Eye (tissue), 1 donor: ENCODE data around the gene RABGAP1L.
"Not testable (repeated sequence)": the region's sequence is repeated elsewhere in the genome, so short reads cannot be mapped to it uniquely, and the experiment has no call there.

ENCODE experiments used
- DNase-seq: peaks from one replicate; pipeline ENCODE4 v3.0.0-alpha.2; 2015

Gene RABGAP1L

GRCh38 chr1:174397261-174397660 lies 237.9 kb downstream of the RABGAP1L start:
- DNase-seq: no peak

- DNase-seq: no peak
Measured at GRCh38 chr1:174398246-174398645, 238.9 kb downstream of the RABGAP1L start.

- no peak for DNase-seq
Measured at GRCh38 chr1:174399211-174399610, 239.9 kb downstream of the RABGAP1L start.

GRCh38 chr1:174401075-174401474 lies 241.8 kb downstream of the RABGAP1L start:
- DNase-seq: no peak

- no peak for DNase-seq
Measured at GRCh38 chr1:174405219-174405618, 245.9 kb downstream of the RABGAP1L start.

- no peak for DNase-seq
Measured at GRCh38 chr1:174406421-174406820, 247.1 kb downstream of the RABGAP1L start.

GRCh38 chr1:174407665-174408064 lies 248.3 kb downstream of the RABGAP1L start:
- DNase-seq: no peak

- peak; percentile 8 for DNase-seq
Measured at GRCh38 chr1:174408146-174408545, 248.8 kb downstream of the RABGAP1L start.

GRCh38 chr1:174409801-174410200 lies 250.5 kb downstream of the RABGAP1L start:
- not testable (repeated sequence) for DNase-seq

- DNase-seq: no peak
Measured at GRCh38 chr1:174413632-174414031, 254.3 kb downstream of the RABGAP1L start.

GRCh38 chr1:174414203-174414602 lies 254.9 kb downstream of the RABGAP1L start:
- no peak for DNase-seq

GRCh38 chr1:174415506-174415905 lies 256.2 kb downstream of the RABGAP1L start:
- DNase-seq: no peak

- DNase-seq: no peak
Measured at GRCh38 chr1:174417921-174418320, 258.6 kb downstream of the RABGAP1L start.

- DNase-seq: no peak
Measured at GRCh38 chr1:174425121-174425520, 265.8 kb downstream of the RABGAP1L start.

GRCh38 chr1:174426153-174426552 lies 266.8 kb downstream of the RABGAP1L start:
- no peak for DNase-seq

- DNase-seq: no peak
Measured at GRCh38 chr1:174428033-174428432, 268.7 kb downstream of the RABGAP1L start.

- no peak for DNase-seq
Measured at GRCh38 chr1:174428739-174429138, 269.4 kb downstream of the RABGAP1L start.

GRCh38 chr1:174433451-174433850 lies 274.1 kb downstream of the RABGAP1L start:
- no peak for DNase-seq

GRCh38 chr1:174445351-174445750 lies 286.0 kb downstream of the RABGAP1L start:
- no peak for DNase-seq

- peak; percentile 20 for DNase-seq
Measured at GRCh38 chr1:174445817-174446216, 286.5 kb downstream of the RABGAP1L start.

- DNase-seq: no peak
Measured at GRCh38 chr1:174447866-174448530, 288.7 kb downstream of the RABGAP1L start, which contains the start of gene GPR52. GPR52 (plus strand) TSS chr1:174447964; CDS start chr1:174448112, 148 bp downstream.

GRCh38 chr1:174448531-174448883 lies 289.2 kb downstream of the RABGAP1L start:
- DNase-seq: no peak

- DNase-seq: no peak
Measured at GRCh38 chr1:174448974-174449373, 289.7 kb downstream of the RABGAP1L start.

GRCh38 chr1:174451408-174451807 lies 292.1 kb downstream of the RABGAP1L start:
- no peak for DNase-seq

GRCh38 chr1:174465855-174466254 lies 306.5 kb downstream of the RABGAP1L start:
- no peak for DNase-seq
